Stimulated activated memory B cell treated with anti-CD40 and anti-IgM and Interleukin-4, amounts not matched to agents 10 μg/mL and 1 μg/mL and 100 μg/mL, for 72 hours (primary cell): ENCODE measurements around the gene SIX3.
A peak's percentile ranks its signal among the peaks of the same experiment; 100 is the strongest.

Source experiments
- ATAC-seq: fragments of 150-1000 bp; cut with Tn5 transposase; 2 replicates; pipeline ENCODE4 v1.10.0; 2021
- H3K27ac Mint-ChIP-seq: one replicate; pipeline ENCODE4 v1.8.0; 2022; ENCODE audit warnings: mild to moderate bottlenecking, mixed read lengths
- H3K27me3 Mint-ChIP-seq: one replicate; pipeline ENCODE4 v1.8.0; 2022; ENCODE audit warnings: mixed read lengths
- H3K36me3 Mint-ChIP-seq: one replicate; pipeline ENCODE4 v1.8.0; 2022; ENCODE audit warnings: mixed read lengths
- H3K4me1 Mint-ChIP-seq: one replicate; pipeline ENCODE4 v1.8.0; 2022; ENCODE audit warnings: mixed read lengths
- H3K4me3 Mint-ChIP-seq: one replicate; pipeline ENCODE4 v1.8.0; 2022; ENCODE audit warnings: mild to moderate bottlenecking, moderate library complexity, mixed read lengths
- H3K9me3 Mint-ChIP-seq: one replicate; pipeline ENCODE4 v1.8.0; 2022; ENCODE audit warnings: mixed read lengths

Gene SIX3

DNA sequence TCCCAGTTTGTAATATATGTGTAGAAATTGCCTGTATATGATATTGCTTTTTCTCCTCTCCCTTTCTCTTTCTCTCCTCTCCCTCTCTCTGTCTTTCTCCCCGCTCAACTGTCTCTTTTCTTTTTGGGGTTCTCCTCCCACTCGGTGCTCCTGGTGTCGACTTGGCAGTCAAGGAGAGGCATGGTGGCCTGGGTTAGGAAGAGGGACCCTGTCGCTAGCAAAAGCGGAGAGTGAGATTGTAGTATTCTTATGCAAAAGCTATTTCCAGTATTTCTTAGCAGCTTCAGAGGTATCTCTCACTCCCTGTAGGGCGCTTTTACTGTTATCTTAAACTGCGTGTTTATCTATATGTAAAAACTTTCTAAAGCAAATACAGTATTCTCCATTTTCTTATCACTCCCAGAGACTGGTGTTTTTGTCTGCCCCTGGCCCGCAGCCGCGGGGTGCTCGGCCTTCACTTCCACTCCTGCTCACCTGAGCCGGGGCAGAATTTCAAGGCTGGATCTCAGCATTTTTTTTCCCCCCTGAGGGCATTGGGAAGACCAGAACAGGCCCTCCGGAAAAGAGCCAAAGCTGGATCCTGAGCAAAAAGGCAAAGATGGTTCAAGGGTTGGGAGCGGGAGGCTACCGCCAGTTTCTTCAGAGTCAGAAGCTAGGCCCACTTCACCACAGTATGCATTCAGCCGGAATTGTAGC is 4.3 kb downstream of the SIX3 start:
- peaks cover 100% of the 10 kb centered on the region for H3K27me3 Mint-ChIP-seq
- peak overlapping the region; percentile 34 for H3K4me3 Mint-ChIP-seq
- H3K27ac Mint-ChIP-seq = no peak overlapping the region
- ATAC-seq = no peak
- H3K4me1 Mint-ChIP-seq = peaks cover 57% of the 10 kb centered on the region
- H3K9me3 Mint-ChIP-seq = peaks cover 3% of the 10 kb centered on the region
- no peaks in the 10 kb centered on the region for H3K36me3 Mint-ChIP-seq

DNA sequence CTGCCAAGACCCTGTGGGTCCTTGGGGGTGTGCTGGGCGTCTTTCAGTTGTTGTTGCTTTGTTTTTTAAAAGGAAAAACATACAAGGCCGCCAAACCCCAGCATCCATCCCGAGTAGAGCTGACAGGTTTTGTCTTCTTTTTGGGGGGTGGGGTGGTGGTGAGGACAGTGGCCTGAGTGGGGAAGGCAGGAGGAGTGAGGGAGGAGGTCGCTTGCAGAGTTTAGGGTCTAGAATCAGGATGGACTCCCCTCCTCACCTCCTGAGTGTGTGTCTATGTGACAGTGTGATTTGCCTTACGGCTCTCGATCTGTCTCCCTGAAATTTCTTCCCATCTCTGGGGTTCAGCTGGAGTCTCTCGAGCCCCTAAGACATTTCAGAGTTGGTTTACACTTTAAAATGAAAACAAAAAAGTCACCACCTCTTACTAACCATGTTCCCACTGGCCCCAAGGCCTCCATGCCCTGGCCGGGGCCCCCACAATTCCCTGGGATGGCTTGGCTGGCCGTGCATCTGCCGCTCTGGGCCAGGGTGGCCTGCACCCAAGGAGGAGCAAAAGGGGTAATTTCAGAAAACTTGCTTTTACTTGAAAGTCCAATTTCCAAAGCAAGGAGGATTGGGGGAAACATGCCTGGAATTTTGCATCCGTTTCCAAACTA is 5.0 kb downstream of the SIX3 start:
- H3K27me3 Mint-ChIP-seq = peaks cover 100% of the 10 kb centered on the region
- H3K36me3 Mint-ChIP-seq = no peaks in the 10 kb centered on the region
- no peak for ATAC-seq
- H3K4me1 Mint-ChIP-seq = peaks cover 50% of the 10 kb centered on the region
- H3K27ac Mint-ChIP-seq = no peak overlapping the region
- H3K9me3 Mint-ChIP-seq = peaks cover 3% of the 10 kb centered on the region
- no peak overlapping the region for H3K4me3 Mint-ChIP-seq

DNA sequence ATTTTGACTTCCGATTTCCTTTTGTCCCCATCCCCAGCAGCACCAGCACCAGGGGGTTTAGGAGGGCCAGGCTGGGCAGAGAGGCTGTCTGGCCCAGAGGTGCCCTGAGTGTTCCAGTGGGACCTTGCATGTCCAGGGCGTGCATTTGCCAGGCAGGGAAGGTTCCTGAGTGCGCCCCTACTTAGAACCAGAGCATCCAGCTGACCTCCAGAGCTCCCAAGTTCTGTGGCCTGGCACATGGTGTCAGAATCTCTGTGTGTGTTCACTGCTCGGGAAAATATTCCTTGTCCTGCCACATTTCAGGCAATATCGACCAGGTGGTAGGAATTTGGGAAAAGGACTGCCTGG is 5.5 kb downstream of the SIX3 start:
- Mint-ChIP-seq H3K4me3 (no peak overlapping the region), H3K36me3 (no peaks in the 10 kb centered on the region), H3K9me3 (peaks cover 3% of the 10 kb centered on the region), H3K4me1 (peaks cover 45% of the 10 kb centered on the region), H3K27ac (no peak overlapping the region), H3K27me3 (peaks cover 100% of the 10 kb centered on the region)
- ATAC-seq = no peak

- ATAC-seq = no peak
- H3K4me1 Mint-ChIP-seq = peaks cover 42% of the 10 kb centered on the region
- no peak overlapping the region for H3K4me3 Mint-ChIP-seq
- no peak overlapping the region for H3K27ac Mint-ChIP-seq
- H3K9me3 Mint-ChIP-seq = peaks cover 3% of the 10 kb centered on the region
- H3K36me3 Mint-ChIP-seq = no peaks in the 10 kb centered on the region
- peaks cover 97% of the 10 kb centered on the region for H3K27me3 Mint-ChIP-seq
These were observed 7.2 kb downstream of the SIX3 start for GRCh38 chr2:44948565-44949328.

DNA sequence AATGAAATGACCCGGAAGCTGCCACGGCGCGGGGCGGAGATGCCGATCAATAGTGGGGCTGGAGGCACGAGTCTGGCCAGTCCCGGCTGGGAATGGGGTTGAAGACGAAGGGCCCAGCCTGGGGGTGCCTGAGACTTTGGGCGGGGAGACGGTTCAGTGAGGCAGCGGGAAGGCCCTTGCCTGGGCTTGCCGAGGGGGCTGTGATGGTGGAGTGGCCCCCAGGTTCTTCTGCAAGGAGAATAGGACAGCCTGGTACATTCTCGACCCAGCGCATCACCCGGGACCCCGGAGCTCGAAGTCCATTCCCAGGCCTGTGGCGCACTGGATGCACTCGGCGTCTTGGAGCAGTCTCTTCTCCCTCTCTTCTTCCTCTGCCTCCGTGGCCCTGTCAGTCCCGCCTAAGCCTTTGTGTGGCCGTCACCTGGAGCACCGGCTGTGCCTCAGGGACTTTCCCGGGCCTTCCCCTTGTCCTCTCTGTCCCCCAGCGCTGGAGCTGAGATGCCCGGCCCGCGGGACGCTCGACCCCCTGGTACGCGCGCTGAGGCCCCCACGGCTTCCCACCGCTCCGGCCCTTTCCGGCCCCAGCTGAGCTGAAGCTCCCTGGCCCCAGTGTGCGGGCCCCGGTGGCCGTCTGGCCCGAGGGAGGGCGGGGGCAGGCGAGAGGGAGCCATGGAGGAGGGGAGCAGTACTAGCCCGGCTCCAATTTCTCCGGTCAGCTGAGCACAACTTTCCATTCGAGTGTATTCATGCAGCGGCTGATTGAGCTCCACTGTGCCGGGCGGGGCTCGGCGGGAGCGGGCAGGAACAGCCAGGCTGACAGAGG is 8.0 kb downstream of the SIX3 start:
- H3K4me3 Mint-ChIP-seq = no peak overlapping the region
- H3K4me1 Mint-ChIP-seq = peaks cover 37% of the 10 kb centered on the region
- no peak for ATAC-seq
- peaks cover 96% of the 10 kb centered on the region for H3K27me3 Mint-ChIP-seq
- peaks cover 3% of the 10 kb centered on the region for H3K9me3 Mint-ChIP-seq
- no peaks in the 10 kb centered on the region for H3K36me3 Mint-ChIP-seq
- no peak overlapping the region for H3K27ac Mint-ChIP-seq

DNA sequence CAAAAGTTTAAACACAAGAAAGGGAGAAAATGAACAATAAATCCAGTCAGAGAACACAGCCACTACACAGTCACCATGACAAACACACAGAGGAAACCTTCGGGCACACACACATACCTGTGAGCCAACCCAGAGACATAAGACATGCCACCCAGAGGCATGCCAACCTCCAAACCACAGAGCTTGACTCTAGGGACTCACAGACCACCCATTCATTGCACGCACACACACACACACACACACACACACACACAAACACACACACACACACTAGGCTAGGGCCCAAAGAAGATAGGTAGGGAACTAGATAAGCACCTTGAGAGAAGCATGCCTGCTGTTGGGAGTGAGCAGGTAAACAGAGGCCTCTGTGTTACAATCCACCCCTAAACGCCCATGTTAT is 9.1 kb downstream of the SIX3 start:
- no peak overlapping the region for H3K4me3 Mint-ChIP-seq
- ATAC-seq = no peak
- H3K9me3 Mint-ChIP-seq = no peaks in the 10 kb centered on the region
- no peaks in the 10 kb centered on the region for H3K36me3 Mint-ChIP-seq
- H3K27ac Mint-ChIP-seq = no peak overlapping the region
- peaks cover 96% of the 10 kb centered on the region for H3K27me3 Mint-ChIP-seq
- H3K4me1 Mint-ChIP-seq = peaks cover 42% of the 10 kb centered on the region

DNA sequence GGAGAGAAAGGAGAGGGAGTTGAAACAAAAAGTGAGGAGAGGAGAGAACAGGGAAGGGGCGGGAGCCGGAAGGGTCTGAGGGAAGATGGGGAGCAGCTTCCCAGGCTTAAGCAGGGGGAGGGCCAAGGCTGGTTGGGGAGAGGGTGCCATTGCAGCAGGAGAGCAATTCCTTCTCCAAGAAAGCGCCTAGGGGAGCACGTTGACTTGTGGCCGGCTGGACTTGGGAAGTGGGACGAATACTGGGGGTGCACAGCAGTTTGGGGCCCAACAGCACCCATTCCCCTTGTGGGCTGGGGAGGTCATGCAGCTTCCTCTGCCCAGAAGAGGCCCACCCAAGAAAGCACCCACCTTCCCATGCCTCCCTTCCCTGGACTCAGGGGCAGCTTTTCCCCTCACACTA is 9.6 kb downstream of the SIX3 start:
- no peak overlapping the region for H3K4me3 Mint-ChIP-seq
- no peak for ATAC-seq
- peaks cover 96% of the 10 kb centered on the region for H3K27me3 Mint-ChIP-seq
- H3K27ac Mint-ChIP-seq = no peak overlapping the region
- H3K36me3 Mint-ChIP-seq = no peaks in the 10 kb centered on the region
- H3K9me3 Mint-ChIP-seq = no peaks in the 10 kb centered on the region
- peaks cover 47% of the 10 kb centered on the region for H3K4me1 Mint-ChIP-seq

- H3K27ac Mint-ChIP-seq = no peak overlapping the region
- H3K9me3 Mint-ChIP-seq = no peaks in the 10 kb centered on the region
- H3K36me3 Mint-ChIP-seq = no peaks in the 10 kb centered on the region
- H3K4me1 Mint-ChIP-seq = peaks cover 47% of the 10 kb centered on the region
- no peak overlapping the region for H3K4me3 Mint-ChIP-seq
- peaks cover 96% of the 10 kb centered on the region for H3K27me3 Mint-ChIP-seq
- no peak for ATAC-seq
These were observed 10.2 kb downstream of the SIX3 start for GRCh38 chr2:44951714-44952113.

DNA sequence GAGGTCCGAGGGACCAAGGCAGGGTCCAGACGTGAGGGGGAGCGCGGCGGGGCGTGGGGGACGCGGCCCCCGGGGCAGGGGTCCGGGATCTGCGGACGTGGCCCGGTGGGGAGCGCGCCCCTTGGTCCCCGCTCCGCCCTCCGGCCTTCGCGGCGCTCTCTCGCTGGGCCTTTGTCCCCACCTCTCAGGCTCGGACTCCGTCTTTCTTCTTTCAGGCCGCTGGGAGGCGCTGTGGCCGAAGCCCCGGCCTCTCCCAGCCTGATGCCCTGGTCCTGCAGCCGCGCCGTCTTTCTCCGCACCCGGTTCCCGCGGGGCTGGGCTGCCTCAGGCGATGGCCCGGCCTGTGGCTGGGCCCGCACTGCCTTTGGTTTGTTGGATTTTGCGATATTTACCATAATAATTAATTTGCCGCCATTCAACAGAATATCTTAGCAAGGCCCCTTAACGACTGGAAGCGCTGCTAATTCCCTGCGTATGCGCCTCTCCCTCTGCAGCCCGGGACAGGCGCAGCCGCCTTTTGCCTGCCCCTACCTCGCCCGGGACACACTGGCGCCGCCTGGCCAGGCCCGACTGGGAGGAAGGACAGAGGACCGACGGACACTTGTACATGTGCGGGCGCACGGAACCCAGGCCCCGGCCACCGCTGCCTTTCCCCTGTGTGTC is 10.8 kb downstream of the SIX3 start:
- Mint-ChIP-seq H3K4me3 (peak overlapping the region; percentile 45), H3K27ac (no peak overlapping the region), H3K36me3 (no peaks in the 10 kb centered on the region), H3K4me1 (peaks cover 47% of the 10 kb centered on the region), H3K9me3 (no peaks in the 10 kb centered on the region), H3K27me3 (peaks cover 96% of the 10 kb centered on the region)
- peak; percentile 66 for ATAC-seq

GRCh38 chr2:44952806-44953498 is 11.4 kb downstream of the SIX3 start:
- Mint-ChIP-seq H3K4me3 (peak overlapping the region; percentile 45), H3K27me3 (peaks cover 96% of the 10 kb centered on the region), H3K27ac (no peak overlapping the region), H3K4me1 (peaks cover 47% of the 10 kb centered on the region), H3K36me3 (no peaks in the 10 kb centered on the region), H3K9me3 (no peaks in the 10 kb centered on the region)
- ATAC-seq = no peak

DNA sequence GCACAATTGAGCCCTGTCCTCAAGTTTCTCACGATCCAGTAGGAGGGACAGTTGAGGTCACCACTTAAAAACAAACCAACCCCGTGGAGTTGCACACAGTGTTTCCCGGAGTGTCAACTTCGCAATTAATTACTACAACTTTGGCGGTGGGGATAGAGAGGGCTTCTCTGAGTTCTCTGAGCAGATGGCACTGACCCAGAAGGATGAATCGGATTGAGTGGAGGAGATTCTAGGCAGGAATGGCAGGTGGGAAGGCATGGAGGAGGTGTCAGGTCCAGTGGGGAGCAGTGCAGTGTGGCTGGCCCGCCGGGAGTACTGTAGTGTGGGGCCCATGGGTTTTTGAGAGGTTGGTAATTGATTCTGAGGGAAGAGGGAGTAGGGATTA is 12.0 kb downstream of the SIX3 start:
- Mint-ChIP-seq H3K4me3 (no peak overlapping the region), H3K9me3 (no peaks in the 10 kb centered on the region), H3K36me3 (no peaks in the 10 kb centered on the region), H3K27me3 (peaks cover 96% of the 10 kb centered on the region), H3K4me1 (peaks cover 47% of the 10 kb centered on the region), H3K27ac (no peak overlapping the region)
- ATAC-seq = no peak

- Mint-ChIP-seq H3K4me1 (peaks cover 40% of the 10 kb centered on the region), H3K27me3 (peaks cover 91% of the 10 kb centered on the region), H3K27ac (no peak overlapping the region), H3K36me3 (no peaks in the 10 kb centered on the region), H3K4me3 (no peak overlapping the region), H3K9me3 (no peaks in the 10 kb centered on the region)
- ATAC-seq = no peak
These were observed 13.0 kb downstream of the SIX3 start for GRCh38 chr2:44954447-44954888.

DNA sequence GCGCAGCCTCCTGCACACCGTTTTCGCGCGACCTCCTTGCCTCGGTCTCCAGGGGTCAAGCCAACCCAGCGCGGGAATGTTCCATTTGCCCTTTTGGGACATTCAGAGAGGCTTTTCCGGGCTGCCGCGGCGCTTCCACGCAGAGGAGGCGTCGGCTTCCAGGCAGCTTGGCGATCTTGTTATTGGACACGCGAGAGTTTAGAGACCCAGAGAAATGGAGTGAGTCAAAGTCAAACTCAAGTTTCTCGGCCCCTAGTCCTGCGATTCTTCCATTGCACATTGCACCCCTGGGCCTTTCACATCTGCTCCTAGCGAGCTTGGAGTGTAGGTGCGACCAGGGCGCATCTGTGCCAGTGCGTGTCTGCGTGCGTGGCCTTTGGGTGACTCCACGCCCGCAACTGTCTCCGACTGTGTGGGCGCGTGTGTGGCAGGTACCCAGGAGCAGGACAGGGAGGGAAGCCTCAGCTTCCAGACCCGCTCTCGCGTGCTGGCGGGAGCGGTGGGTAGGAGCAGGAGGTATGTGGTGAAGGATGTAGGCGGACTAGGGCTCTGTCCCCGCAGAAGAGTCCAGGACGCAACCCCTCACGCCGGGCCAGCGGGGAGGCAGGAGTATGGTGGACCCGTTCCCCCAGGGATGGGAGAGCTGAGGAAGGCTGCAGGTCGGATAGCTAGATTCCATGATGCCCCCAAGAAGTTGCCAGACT is 13.5 kb downstream of the SIX3 start:
- Mint-ChIP-seq H3K9me3 (no peaks in the 10 kb centered on the region), H3K4me1 (peaks cover 37% of the 10 kb centered on the region), H3K36me3 (no peaks in the 10 kb centered on the region), H3K27me3 (peaks cover 85% of the 10 kb centered on the region), H3K4me3 (peak overlapping the region; percentile 68), H3K27ac (no peak overlapping the region)
- ATAC-seq = no peak
